Natural killer cell (primary cell): ENCODE results near the gene TLDC2. TPM values are rescaled to one million over a fixed set of nuclear protein-coding genes. Genes with fewer than 3 reads are reported as not detected.

Source experiments
- ATAC-seq, 3 donors: fragments of 150-1000 bp in 2 of 3; fragments of 200-7000 bp in 1 of 3; cut with Tn5 transposase; 1 replicate in 1 of 3; 2 replicates in 2 of 3; pipeline ENCODE4 v1.10.0; 2021; ENCODE audit warnings: mild to moderate bottlenecking in 2 of 3, moderate library complexity in 2 of 3
- DNase-seq, 2 donors: peaks; one replicate each; pipeline versions ENCODE4 v3.0.0 to v3.0.0-alpha.2; 2013 to 2021; ENCODE audit warnings: mixed read lengths in 1 of 2
- H3K27ac ChIP-seq: one replicate; pipeline ENCODE4 v1.5.1; 2013; ENCODE audit warnings: mild to moderate bottlenecking, low read length
- H3K27me3 ChIP-seq: one replicate; pipeline ENCODE4 v1.6.1; 2013; ENCODE audit warnings: low read length; ENCODE audit not compliant: control insufficient read depth, insufficient read depth
- H3K36me3 ChIP-seq: one replicate; pipeline ENCODE4 v1.6.1; 2013; ENCODE audit warnings: low read length; ENCODE audit not compliant: control insufficient read depth, insufficient read depth
- H3K4me1 ChIP-seq: one replicate; pipeline ENCODE4 v1.6.1; 2013; ENCODE audit warnings: low read length; ENCODE audit not compliant: control insufficient read depth, insufficient read depth
- H3K4me3 ChIP-seq: one replicate; pipeline ENCODE4 v1.5.1; 2013; ENCODE audit warnings: low read length
- H3K9me3 ChIP-seq: one replicate; pipeline ENCODE4 v1.6.1; 2013; ENCODE audit warnings: low read length; ENCODE audit not compliant: control insufficient read depth, insufficient read depth
- H3K27ac Mint-ChIP-seq, 2 donors: one replicate each; pipeline ENCODE4 v1.8.0; 2022; ENCODE audit warnings: mild to moderate bottlenecking in 2 of 2, mixed read lengths in 2 of 2, moderate library complexity in 1 of 2
- H3K27me3 Mint-ChIP-seq, 2 donors: one replicate each; pipeline ENCODE4 v1.8.0; 2022; ENCODE audit warnings: low read depth in 2 of 2, mixed read lengths in 2 of 2
- H3K36me3 Mint-ChIP-seq: one replicate; pipeline ENCODE4 v1.8.0; 2022; ENCODE audit warnings: mixed read lengths
- H3K4me1 Mint-ChIP-seq, 2 donors: one replicate each; pipeline ENCODE4 v1.8.0; 2022; ENCODE audit warnings: mixed read lengths in 2 of 2
- H3K4me3 Mint-ChIP-seq: one replicate; pipeline ENCODE4 v1.8.0; 2022; ENCODE audit warnings: mild to moderate bottlenecking, moderate library complexity, mixed read lengths
- H3K9me3 Mint-ChIP-seq, 2 donors: one replicate each; pipeline ENCODE4 v1.8.0; 2022; ENCODE audit warnings: mixed read lengths in 2 of 2
- CTCF ChIP-seq: fragments of 200-600 bp; IDR thresholded peaks from one replicate; pipeline ENCODE4 v1.8.0; 2022; ENCODE audit warnings: antibody characterized with exemption
- WGBS: methylation state at CpG from one replicate; pipeline ENCODE4 v1.1.7; 2013; ENCODE audit warnings: missing lambda C conversion rate; ENCODE audit not compliant: insufficient coverage; 5-methylcytosine and 5-hydroxymethylcytosine counted together
- intact Hi-C: fragments of 100-400 bp; cut with micrococcal nuclease; formaldehyde crosslinking; loops from one replicate; pipeline ENCODE4 v1.14.2; 2022
- total RNA-seq, 4 donors: library from RNA; stranded (reverse); fragments of 120-200 nt in 1 of 4; gene quantifications; one replicate each; pipeline versions ENCODE4 v1.2.3 to v1.2.4, GENCODE V29; 2013 to 2022

TLDC2 gene
- 1 to 10 TPM in 1 of 3 donors, not detected in 2; 1.4 TPM for total RNA-seq
- total RNA-seq (2013), result 0.95 TPM

- Mint-ChIP-seq H3K27me3 (no peaks in the 10 kb centered on the region), H3K4me3 (no peak within 1 kb of the TSS), H3K36me3 (no peaks in the 10 kb centered on the region), H3K9me3 (no peaks in the 10 kb centered on the region), H3K27ac (no peak within 1 kb of the TSS), H3K4me1 (peaks cover 11 to 13% of the 10 kb centered on the region in 2 donors)
- Histone ChIP-seq H3K4me1 (peaks cover 18% of the 10 kb centered on the region), H3K36me3 (no peaks in the 10 kb centered on the region), H3K27ac (no peak within 1 kb of the TSS), H3K27me3 (no peaks in the 10 kb centered on the region), H3K4me3 (no peak within 1 kb of the TSS), H3K9me3 (no peaks in the 10 kb centered on the region)
- ATAC-seq (no peak), DNase-seq (no peak)
- WGBS, result 70% methylated on average over 14 of the region's 14 CpGs
- intact Hi-C loops, result no loop called here
- TF ChIP-seq CTCF, result no peak
These were observed at the start of gene TLDC2 for GRCh38 chr20:36875702-36876472. Gene TLDC2 (plus strand): TSS chr20:36876138. CDS start chr20:36876175, 37 bp downstream.

- Mint-ChIP-seq H3K36me3 (no peaks in the 10 kb centered on the region), H3K27me3 (no peaks in the 10 kb centered on the region), H3K27ac (no peak overlapping the region), H3K4me3 (no peak overlapping the region), H3K4me1 (no peaks in the 10 kb centered on the region), H3K9me3 (no peaks in the 10 kb centered on the region)
- peaks cover 5% of the 10 kb centered on the region for H3K4me1 ChIP-seq
- no peak overlapping the region for H3K27ac ChIP-seq
- WGBS, result 89% methylated on average over 5 of the region's 7 CpGs
- ATAC-seq, result no peak
- H3K4me3 ChIP-seq, result no peak overlapping the region
- DNase-seq, result no peak
- no peaks in the 10 kb centered on the region for H3K36me3 ChIP-seq
- no peak for TF ChIP-seq CTCF
- intact Hi-C loops, result no loop called here
- no peaks in the 10 kb centered on the region for H3K9me3 ChIP-seq
- no peaks in the 10 kb centered on the region for H3K27me3 ChIP-seq
These were observed 49.2 kb upstream of the TLDC2 start for GRCh38 chr20:36826554-36827244.

- no peak for TF ChIP-seq CTCF
- Mint-ChIP-seq H3K4me1 (no peaks in the 10 kb centered on the region), H3K4me3 (no peak overlapping the region), H3K36me3 (no peaks in the 10 kb centered on the region), H3K9me3 (no peaks in the 10 kb centered on the region), H3K27ac (no peak overlapping the region), H3K27me3 (no peaks in the 10 kb centered on the region)
- WGBS, result 78% methylated on average over 10 of the region's 11 CpGs
- Histone ChIP-seq H3K36me3 (no peaks in the 10 kb centered on the region), H3K27me3 (no peaks in the 10 kb centered on the region), H3K4me3 (no peak overlapping the region), H3K4me1 (peaks cover 5% of the 10 kb centered on the region), H3K27ac (no peak overlapping the region), H3K9me3 (no peaks in the 10 kb centered on the region)
- intact Hi-C loops, result no loop called here
- DNase-seq (no peak), ATAC-seq (no peak)
These were observed 48.2 kb upstream of the TLDC2 start for GRCh38 chr20:36827541-36828279.
